ENCODE measurements around the gene RNU6-1.

RNU6-1 gene

GRCh38 chr15:67859331-67859946, 19.6 kb upstream of the RNU6-1 start:
- no peak overlapping the region for H3K4me3 ChIP-seq (ENCODE audit: low read depth, low read length)

- H3K4me3 ChIP-seq (ENCODE audit: low read depth, low read length) = no peak overlapping the region
These were observed 17.4 kb upstream of the RNU6-1 start for GRCh38 chr15:67857220-67857619.

- no peak overlapping the region for H3K4me3 ChIP-seq (ENCODE audit: low read depth, low read length)
These were observed 16.0 kb upstream of the RNU6-1 start for GRCh38 chr15:67855842-67856241.

GRCh38 chr15:67854358-67854757, 14.5 kb upstream of the RNU6-1 start:
- no peak overlapping the region for H3K4me3 ChIP-seq (ENCODE audit: low read depth, low read length)

- H3K4me3 ChIP-seq (ENCODE audit: low read depth, low read length) = no peak overlapping the region
These were observed 13.6 kb upstream of the RNU6-1 start for GRCh38 chr15:67853454-67853853.

GRCh38 chr15:67852418-67852817, 12.6 kb upstream of the RNU6-1 start:
- no peak overlapping the region for H3K4me3 ChIP-seq (ENCODE audit: low read depth, low read length)

- H3K4me3 ChIP-seq (ENCODE audit: low read depth, low read length) = no peak overlapping the region
These were observed 11.2 kb upstream of the RNU6-1 start for GRCh38 chr15:67850994-67851571.

- H3K4me3 ChIP-seq (ENCODE audit: low read depth, low read length) = no peak overlapping the region
These were observed 10.5 kb upstream of the RNU6-1 start for GRCh38 chr15:67850336-67850735.

- H3K4me3 ChIP-seq (ENCODE audit: low read depth, low read length) = no peak overlapping the region
These were observed 9.7 kb upstream of the RNU6-1 start for GRCh38 chr15:67849538-67849937.

- H3K4me3 ChIP-seq (ENCODE audit: low read depth, low read length) = no peak overlapping the region
These were observed 6.1 kb upstream of the RNU6-1 start for GRCh38 chr15:67845974-67846373.

- no peak overlapping the region for H3K4me3 ChIP-seq (ENCODE audit: low read depth, low read length)
These were observed 3.9 kb upstream of the RNU6-1 start for GRCh38 chr15:67843571-67844387.

- H3K4me3 ChIP-seq (ENCODE audit: low read depth, low read length) = no peak overlapping the region
These were observed 3.3 kb upstream of the RNU6-1 start for GRCh38 chr15:67843092-67843501.

GRCh38 chr15:67841513-67841762, 1.6 kb upstream of the RNU6-1 start:
- H3K4me3 ChIP-seq (ENCODE audit: low read depth, low read length) = no peak overlapping the region

GRCh38 chr15:67840749-67841512, 1.1 kb upstream of the RNU6-1 start:
- H3K4me3 ChIP-seq (ENCODE audit: low read depth, low read length) = peak overlapping the region; percentile 98

GRCh38 chr15:67839499-67839928, 331 bp downstream of the RNU6-1 start:
- peak overlapping the region; percentile 98 for H3K4me3 ChIP-seq (ENCODE audit: low read depth, low read length)

- peak overlapping the region; percentile 31 for H3K4me3 ChIP-seq (ENCODE audit: low read depth, low read length)
These were observed 984 bp downstream of the RNU6-1 start for GRCh38 chr15:67838789-67839332.

GRCh38 chr15:67836955-67837354, 2.9 kb downstream of the RNU6-1 start:
- no peak overlapping the region for H3K4me3 ChIP-seq (ENCODE audit: low read depth, low read length)

- H3K4me3 ChIP-seq (ENCODE audit: low read depth, low read length) = no peak overlapping the region
These were observed 3.4 kb downstream of the RNU6-1 start for GRCh38 chr15:67836477-67836876.

GRCh38 chr15:67836134-67836455, 3.8 kb downstream of the RNU6-1 start:
- H3K4me3 ChIP-seq (ENCODE audit: low read depth, low read length) = peak overlapping the region; percentile 18

GRCh38 chr15:67835297-67836133, 4.3 kb downstream of the RNU6-1 start:
- peak overlapping the region; percentile 18 for H3K4me3 ChIP-seq (ENCODE audit: low read depth, low read length)

Data from iPS-11a (cell line).